ENCODE results near the gene PPP2R5C. TPM values are rescaled to one million over a fixed set of nuclear protein-coding genes. Genes with fewer than 3 reads are reported as not detected.

Gene PPP2R5C
- total RNA-seq, 1 donor from 2014 or later: 87.2 TPM

DNA sequence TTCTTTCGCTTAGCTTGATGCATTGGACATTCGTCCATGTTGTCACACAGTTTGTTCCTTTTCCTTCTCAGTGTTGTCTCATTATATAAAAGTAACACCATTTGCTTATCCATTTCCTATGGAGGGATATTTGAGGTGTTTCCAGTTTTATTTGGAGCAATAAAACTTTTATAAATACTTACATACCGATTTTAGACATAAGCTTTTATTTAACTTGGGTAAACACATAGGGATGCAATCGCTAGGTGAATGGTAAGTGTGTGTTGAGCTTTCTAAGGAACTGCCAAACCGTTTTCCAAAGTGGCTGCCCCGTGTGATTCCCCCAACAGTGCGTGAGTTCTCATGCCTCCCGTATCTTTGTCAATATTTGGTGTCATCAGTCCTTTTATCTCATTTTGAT, 107.7 kb downstream of the PPP2R5C start:
- no peak for DNase-seq

DNA sequence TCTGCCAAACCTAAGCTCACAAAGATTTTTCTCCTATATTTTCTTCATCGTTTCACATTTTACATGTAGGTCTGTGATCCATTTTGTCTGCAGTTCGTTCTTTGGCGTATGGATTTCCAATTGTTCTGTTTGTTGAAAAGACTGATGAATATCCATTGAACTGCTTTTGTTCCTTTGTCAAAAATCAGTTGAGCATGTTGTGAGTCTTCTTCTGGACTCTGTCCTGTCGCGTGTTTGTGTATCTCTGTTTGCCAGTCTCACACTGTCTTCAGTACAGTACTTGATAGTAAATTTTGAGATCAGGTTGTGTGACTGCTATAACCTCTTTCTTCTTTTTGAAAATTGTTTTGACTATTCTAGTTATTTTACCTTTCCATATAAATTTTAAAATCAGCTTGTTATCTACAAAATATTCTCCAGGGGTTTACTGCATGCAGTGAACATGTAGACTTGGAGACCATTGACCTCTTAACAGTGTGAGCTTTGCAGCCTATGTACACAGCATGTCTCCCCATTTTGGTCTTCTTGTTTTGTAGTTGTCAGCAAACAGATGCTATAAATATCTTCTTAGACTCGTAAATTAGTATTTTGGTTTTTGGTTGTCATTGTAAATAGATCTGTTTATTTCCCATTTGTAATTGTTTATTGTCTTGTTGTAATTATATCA, 108.9 kb downstream of the PPP2R5C start:
- no peak for DNase-seq

DNA sequence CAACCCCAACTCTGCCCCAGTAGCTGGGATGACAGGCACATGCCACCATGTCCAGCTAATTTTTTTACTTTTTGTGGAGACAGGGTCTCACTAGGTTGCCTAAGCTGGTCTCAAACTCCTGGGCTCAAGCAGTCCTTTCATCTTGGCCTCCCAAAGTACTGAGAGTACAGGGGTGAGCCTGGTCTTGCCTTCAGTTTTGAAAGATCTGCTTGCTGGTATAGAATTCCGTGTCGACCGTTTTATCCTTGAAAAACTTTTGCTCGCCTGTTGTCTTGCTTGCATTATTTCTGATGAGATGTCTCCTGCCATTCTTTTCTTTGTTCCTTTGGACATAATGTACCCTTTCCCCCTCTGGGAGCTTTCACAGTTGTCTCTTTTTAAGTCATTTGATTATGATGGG, 110.8 kb downstream of the PPP2R5C start:
- no peak for DNase-seq

DNA sequence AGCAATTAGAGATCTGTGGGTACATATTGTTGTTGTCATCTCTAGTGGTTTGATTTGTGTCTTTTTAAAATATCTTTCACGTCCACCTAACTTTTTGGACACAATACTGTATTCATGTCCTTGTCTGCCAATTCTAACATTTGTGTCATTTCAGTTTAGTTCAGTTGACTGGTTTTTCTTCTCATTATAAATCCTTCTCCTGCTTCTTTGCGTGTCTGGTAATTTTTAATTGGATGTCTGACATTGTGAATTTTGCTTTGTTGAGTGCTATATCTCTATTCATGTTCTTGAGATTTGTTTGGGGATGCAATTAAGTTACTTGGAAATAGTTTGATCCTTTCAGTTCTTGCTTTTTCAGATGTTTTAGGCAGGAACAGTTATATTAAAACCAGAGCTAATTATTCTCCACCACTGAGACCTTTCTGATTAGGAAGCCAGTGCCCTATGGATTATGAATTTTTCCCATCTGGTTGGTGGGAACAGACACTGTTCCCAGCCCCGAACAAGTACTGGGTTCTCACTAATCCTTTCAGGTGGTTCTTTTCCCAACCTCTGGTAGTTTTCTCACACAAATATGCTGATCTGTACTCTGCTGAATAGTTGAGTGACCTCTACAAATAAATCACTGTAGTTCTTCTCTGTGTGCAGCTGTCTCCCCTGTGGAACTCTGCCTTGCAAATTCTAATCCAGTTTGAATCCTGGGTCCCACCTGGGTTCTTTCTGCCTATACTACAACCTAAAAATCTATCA, 111.7 kb downstream of the PPP2R5C start:
- no peak for DNase-seq

DNA sequence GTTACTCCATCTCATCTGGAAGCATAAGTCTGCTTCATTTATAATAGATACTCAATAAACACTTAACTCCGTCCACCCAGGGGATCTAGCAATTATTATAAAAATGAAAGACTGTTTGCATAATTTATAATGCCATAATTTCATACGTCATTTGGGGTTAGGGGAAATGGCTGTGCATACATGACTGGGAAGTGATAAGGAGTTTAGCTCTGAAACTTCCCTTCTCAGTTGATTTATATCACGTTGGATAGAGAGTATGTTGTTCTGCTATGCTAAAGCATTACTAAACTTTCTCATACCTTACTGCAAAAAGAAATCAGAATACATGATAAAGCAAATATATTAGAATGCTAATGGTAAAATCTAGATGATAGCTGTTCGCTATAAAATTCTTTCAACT, 112.5 kb downstream of the PPP2R5C start:
- DNase-seq: no peak

DNA sequence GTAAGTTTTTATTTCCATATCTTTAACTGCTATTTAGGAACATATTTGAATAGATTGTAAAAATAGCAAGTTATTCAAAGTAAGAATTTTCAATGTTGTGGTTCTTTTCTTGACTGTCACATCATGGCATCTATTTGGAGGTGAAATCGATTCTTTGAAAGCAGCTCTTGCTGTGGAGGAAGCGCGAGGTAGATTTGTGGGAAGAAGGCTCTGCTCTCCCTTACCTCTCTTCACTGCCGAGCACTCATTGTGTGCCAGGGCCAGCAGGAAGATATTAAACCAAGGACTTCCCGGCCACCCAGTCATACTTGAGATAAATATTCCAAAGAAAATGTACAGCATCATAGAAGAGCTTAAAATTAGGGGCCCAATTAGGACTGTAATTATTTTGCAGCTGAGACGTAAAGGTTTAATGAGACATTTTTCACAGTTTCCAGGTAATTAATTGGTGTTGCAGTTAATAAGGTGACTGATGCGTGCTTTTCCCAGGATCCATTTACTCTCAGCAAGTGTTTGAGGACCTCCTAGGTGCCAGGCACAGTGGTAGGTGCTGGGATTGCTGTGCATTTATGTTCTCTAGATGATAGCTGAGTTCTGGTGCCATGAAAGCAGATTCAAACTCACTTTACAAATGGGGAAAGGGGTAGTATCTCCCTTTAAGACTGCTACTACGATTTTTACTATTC, 113.7 kb downstream of the PPP2R5C start:
- no peak for DNase-seq

DNA sequence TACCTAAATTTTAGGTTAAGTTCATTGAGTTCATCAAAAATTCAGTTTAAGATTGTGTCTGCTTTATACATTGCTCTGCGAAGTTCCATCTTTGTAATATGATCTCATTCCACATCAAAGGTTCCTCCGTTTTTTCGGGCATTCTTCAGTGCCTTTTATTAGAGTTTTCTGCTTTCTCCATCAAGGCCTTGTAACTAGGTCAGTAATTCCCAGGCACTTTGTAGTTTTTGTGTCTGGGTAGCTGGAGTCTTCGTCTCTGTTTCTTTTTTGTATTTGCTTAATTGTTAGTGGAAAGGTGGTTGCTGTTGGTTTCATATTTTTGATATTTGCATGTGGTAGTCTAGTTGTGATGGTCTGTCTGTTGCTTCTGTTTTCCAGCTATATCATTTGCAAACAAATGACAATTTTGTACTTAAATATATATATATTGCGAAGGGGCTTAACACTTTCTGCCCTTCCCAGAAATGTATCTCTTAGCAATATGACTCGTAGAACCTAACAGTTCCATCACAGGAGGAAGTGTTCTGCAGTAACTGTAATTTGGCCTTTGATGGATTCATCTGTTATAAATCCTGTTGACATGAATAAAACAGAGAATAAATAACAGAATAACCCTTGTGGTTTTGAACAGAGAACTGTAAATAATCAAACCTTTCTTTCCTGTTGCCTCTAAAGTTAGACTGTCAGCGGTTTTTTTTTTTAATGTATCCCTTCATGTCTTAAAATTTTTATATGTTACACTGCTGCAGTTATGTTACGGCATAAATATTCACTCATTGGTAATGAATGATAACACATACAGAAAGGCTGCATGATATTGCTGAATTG, 114.4 kb downstream of the PPP2R5C start:
- DNase-seq: no peak

DNA sequence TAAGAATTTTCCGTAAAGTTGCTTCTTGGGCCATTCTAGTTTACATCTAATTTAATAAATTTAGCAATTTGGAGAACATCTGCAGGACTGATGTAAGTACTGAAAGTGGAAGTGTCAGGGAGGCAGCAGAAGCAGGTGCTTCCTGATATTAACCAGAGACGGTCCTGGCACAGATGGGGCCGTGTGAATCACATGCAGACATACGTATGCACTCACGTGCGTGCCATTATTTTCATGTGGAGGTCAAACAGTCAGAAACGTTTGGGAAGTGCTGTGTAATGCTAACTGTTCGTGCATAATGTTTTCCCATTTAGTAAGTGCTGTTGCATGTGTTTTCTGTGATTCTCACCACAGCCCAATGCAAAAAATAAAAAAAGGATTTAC, 115.0 kb downstream of the PPP2R5C start:
- peak; percentile 70 for DNase-seq

DNA sequence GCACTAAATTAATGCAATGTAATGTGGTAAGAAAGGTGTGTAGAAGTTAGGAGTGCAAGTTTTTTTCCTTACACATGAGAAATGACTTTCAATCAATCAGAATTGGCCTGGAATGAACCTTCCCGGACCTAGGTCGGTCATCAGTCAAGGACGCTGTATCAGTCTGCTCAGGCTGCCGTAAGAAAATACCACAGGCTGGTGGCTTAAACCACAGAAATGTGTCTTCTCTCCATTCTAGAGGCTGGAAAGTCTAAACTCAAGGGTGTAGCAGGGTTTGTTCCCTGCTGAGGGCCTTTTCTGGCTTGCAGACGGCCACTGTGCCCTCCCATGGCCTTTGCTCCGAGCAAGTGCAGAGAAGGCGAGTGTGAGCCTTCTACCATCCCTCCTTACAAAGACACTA, 116.3 kb downstream of the PPP2R5C start:
- no peak for DNase-seq

DNA sequence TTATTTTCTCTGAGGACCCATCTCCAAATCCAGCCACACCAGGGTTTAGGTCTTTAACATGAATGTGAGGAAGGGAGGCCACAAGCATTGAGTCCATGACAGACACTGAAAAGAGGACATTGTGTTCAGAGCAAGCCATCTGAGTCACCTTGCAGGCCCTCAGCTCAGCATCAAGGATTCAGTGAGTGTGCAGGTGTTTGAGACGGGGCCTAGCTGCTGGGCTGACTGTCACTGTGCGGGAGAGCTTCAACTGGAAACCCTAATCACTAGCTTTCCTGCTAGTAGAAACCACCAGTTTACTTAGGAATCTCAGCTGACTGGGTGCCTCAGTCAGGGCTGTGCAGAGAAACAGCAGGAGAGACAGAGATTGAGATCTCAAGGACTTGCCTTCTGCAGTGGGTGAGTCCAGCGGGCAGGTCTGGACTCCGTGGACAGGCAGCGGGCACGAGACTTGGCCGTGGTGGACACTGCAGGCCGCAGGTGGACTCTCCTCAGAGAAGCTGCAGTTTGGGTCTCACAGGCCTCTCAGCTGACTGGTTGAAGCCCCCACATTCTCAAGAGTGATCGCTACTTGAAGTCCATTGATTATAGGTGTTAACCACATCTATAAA, 116.8 kb downstream of the PPP2R5C start:
- no peak for DNase-seq

DNA sequence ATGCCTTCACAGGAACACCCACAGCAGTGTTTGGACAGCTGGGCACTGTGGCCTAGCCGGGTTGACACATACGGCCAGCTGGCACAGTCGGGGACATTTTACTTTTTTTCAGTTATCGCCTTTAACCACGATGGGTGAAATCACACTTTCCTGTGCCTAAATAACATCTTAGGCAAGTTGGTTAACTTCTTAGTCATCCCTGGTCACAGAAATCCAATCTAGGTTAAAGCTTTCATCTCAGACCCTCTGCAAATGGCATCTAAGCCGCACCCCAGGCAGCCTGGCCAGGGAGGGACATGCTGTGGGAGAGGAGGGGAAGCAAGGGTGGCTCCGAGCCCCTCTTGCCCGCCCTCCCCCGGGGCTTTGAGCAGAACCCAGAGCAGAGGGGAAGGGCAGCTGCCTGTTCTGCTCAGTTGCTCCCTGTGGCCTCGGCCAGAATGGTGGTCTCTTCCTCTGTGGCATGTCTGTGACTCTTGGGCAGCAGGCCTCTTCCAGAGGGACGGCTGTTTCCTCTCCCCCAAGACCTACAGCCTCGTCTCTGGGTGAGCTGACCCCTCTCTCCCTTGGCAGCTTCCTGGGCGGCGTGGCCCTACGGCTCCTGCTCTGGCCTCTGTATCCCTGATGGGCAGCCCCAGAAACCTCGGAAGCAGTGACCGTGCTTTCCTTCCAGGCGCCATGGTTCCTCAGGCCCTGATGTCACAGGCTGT, 117.5 kb downstream of the PPP2R5C start:
- DNase-seq: no peak

DNA sequence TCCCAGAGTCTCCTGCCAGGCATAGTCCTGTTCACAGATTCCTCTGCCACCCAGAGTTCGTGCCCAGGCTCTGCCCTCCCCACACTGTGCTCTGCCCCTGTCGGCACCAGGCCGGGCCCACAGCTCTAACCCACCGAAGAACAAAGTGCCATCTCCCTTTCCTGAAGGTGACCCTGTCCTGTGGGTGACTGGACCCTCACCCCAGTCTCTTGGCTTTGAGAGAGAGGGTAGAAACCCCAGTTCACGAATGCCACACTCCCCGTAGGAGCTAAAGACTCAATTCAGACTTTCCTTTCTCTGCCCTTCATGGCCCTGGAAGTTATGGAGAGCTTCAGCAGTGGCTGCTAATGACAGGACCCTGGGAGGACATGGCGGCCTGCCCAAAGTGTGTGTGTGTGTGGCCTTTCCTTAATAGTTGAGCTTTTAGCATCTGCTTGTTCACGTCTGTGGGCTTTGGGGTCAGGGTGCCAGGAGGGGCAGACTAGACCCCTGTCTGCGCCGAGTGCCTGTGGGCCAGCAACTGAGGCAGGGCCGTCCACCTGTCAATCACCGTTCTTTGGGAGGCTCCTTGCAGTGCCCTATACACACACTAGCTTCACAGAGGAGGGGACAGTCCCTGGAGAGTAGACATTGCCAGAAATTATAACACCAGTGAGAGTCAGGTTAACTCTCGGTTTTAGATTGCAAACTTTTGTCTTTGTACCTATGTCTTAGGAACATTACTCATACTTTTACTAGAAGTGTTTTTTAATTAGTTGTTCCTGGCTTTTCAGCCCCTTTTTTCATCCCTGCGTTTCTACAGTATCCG, 118.2 kb downstream of the PPP2R5C start:
- DNase-seq: no peak

DNA sequence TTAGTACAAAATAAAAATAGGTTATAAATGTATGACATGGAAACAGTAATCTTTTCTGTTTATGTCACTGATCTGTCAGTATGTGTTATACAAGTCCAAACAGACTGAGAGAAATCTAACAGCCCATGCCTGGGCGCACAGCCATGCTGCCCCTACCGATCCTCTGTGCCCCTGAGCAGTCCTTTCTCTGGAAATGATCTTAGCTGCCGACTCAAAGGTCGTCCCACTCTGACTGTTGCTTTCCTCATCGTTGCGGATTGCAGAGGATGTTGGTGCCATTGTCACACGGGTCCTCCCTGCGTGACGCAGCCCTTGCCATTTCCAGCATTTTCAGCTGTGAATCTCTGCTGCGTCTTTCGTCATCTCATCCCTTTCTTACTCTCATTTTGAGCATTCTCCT, 119.9 kb downstream of the PPP2R5C start:
- no peak for DNase-seq

DNA sequence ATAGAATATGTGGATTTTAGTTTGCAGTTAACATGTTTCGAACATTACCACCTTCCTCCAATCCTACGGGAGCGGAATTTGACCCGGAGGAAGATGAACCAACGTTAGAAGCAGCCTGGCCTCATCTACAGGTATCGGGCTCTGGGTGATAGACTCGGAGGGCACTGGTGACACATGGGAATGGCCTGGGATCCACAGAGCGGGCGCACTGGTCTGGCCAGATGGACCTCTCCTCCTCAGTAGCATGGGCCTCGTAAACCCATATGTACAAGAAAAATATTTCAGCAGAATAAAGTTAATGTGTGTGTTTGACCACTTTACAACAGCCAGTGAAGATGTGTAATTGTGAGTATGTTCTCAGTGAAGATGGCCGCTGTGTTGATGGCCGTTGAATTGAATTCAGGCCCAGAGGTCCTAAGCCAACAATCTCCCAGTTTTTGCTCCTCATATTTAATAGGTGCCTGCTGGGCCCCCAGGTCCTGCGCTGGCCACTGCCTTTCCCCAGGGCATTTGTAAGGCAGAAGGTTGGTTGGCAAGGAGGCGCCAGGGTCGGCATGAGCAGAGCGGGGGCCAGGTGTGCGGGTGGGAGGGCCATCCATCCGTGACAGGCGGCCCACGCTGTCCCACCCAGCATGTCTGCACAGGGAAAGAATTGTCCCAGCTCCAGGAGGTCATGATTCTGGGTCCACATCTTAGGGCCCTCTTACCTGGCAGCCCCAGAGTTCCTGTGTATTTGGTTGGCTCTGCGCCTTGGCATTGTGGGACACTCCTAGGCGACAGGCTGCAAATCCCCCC, 120.8 kb downstream of the PPP2R5C start:
- no peak for DNase-seq

DNA sequence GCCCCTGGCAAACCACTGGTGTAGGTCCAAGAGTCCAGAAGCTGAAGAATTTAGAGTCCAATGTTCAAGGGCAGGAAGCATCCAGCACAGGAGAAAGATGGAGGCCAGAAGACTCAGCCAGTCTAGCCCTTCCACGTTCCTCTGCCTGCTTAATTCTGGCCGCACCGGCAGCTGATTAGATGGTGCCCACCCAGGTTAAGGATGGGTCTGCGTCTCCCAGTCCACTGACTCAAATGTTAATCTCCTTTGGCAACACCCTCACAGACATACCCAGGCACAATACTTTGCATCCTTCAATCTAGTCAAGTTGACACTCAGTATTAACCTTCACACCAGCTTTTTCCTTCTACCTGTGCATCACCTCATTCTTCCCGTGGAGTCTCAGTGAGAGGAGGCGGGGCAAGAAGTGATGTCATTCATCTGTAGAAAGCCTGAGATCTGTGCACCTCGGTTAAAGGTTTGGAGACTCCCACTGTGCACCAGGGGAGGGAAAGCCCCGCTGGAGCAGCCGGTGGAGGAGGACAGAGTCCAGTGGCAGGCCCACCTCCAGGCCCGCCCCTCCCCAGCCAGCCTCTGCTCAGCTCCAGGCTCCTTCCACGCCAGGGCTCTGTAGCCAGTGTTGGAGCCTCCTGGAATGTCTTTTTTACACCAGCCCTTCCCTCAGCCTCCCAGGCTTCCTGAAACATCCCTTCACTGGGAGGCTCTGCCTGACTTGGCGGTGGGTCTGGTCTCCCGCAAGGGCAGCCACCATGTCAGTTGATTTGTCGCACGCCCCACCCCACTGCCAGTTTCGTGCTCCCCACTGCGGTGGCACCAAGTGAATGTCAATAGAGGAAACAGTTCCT, 122.8 kb downstream of the PPP2R5C start:
- no peak for DNase-seq

DNA sequence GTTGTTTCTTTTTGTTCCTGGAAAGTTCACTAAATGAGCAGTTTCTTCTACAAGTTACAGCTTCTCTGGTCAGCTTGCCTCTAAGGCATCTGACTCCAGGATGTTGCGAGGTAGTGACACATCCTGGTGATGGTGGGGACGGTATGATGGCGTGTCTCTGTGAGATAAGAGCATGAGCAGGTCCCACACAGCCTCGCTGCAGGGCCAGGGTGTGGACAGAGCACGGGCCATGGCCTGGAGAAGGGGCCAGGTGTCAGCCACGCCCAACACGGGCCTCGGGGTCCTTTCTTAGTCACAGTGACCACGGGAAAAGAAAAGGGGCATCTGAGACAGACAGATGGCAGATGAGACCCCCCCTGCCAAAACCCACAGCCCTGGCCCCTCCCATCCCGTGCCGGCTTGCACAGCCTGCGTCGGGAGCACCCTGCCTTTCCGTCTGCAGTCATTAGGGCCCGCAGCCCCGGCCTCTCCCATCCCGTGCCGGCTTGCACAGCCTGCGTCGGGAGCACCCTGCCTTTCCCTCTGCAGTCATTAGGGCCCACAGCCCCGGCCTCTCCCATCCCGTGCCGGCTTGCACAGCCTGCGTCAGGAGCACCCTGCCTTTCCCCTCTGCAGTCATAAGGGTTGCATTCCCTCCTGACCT, 123.5 kb downstream of the PPP2R5C start:
- no peak for DNase-seq

DNA sequence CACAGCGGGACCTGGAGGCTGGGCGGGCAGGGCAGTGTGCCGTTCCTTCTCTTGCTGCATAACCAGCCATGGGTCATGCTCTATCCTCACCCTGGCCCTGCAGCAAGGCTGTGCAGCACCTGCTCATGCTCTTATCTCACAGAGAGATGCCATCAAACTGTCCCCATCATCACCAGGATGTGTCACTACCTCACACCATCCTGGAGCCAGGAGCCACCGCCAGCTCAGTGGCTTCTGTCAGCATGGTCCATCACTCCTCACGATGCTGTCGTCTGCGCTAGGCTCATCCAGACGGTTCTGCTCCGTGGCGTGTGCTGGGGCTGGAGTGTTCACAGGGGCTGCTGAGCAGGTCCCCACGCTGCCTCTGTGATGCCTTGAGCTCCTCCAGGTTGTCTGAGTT, 125.7 kb downstream of the PPP2R5C start:
- DNase-seq: no peak

DNA sequence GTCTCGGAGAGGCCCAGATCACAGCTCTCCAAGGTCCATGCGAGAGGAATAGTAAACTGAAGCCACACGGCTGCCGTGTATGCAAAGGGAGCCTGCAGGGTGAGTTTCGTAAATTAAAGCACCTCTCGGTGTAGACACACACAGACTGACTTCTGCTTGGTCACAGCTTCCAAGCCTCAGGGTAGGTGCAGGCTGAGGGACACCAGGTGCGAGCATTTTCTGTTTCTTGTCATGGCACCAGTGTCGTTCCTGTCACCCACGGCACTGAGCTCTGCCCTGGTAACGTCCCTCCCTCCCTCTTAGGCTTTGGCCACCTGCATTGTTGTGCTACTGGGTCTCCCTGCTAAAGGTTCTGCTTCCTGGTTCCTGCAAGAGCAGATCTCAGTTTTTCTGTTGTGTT, 126.7 kb downstream of the PPP2R5C start:
- DNase-seq: no peak
